B cell (primary cell): ENCODE data around the gene COL26A1.

ENCODE experiments used
- EZH2 ChIP-seq: IDR thresholded peaks from 2 replicates; pipeline ENCODE4 v1.6.1; 2012; ENCODE audit warnings: borderline replicate concordance, low read depth, mild to moderate bottlenecking, moderate library complexity, low read length; ENCODE audit not compliant: insufficient read depth, poor library complexity, severe bottlenecking
- TF ChIP-seq, protein P1 (sequence below): fragments of 200-600 bp; IDR thresholded peaks from one replicate; pipeline ENCODE4 v1.8.0; 2022; ENCODE audit warnings: antibody characterized with exemption, mild to moderate bottlenecking

DNA sequence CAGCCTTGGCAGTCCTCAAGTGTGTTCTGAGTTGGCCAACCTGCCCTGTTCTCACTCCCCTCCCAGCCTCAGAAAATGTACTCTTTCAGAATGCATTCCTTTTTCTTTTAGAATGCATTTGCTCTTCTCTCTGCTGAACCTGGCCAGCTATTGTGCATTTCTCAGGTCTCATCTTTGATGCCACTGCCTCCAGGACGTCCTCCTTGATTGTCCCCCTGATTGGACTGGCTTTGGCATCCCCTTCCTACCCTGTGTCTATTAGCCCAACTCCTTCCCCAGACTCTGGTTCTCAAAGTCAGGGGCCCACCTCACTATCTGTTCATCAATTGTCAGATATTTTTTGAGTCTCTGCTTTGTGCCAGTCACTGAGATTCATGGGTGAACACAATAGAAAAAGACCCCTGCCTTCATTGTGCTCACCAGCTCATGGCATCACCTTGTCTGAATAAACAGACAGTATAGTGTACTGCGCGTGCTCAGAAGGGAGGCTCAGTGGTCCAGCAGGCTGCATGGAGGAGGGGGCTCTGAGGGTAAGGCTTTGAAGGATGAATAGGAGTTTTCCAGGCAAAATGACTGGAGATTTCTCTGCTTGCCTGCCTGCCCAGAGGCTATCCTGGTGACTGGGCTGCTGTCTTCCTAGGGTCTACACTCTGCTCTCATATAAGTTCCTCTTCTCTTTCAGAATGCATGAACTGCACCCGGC is 169.9 kb downstream of the COL26A1 start:
- TF ChIP-seq EZH2 = no peak
- TF ChIP-seq, protein P1, sequence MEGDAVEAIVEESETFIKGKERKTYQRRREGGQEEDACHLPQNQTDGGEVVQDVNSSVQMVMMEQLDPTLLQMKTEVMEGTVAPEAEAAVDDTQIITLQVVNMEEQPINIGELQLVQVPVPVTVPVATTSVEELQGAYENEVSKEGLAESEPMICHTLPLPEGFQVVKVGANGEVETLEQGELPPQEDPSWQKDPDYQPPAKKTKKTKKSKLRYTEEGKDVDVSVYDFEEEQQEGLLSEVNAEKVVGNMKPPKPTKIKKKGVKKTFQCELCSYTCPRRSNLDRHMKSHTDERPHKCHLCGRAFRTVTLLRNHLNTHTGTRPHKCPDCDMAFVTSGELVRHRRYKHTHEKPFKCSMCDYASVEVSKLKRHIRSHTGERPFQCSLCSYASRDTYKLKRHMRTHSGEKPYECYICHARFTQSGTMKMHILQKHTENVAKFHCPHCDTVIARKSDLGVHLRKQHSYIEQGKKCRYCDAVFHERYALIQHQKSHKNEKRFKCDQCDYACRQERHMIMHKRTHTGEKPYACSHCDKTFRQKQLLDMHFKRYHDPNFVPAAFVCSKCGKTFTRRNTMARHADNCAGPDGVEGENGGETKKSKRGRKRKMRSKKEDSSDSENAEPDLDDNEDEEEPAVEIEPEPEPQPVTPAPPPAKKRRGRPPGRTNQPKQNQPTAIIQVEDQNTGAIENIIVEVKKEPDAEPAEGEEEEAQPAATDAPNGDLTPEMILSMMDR = no peak
